Urinary bladder (tissue), 4 donors: Measurements from ENCODE around the gene OR2T5. TPM values are rescaled to one million over a fixed set of nuclear protein-coding genes. Genes with fewer than 3 reads are reported as not detected.
"Not testable (repeated sequence)": the region's sequence is repeated elsewhere in the genome, so short reads cannot be mapped to it uniquely, and the experiment has no call there.

Experiments
- DNase-seq: peaks from one replicate; pipeline ENCODE4 v3.0.0-alpha.2; 2015; ENCODE audit errors: extremely low spot score
- H3K27ac ChIP-seq: one replicate; pipeline ENCODE4 v1.5.1; 2013; ENCODE audit warnings: low read depth, mild to moderate bottlenecking, moderate library complexity
- H3K36me3 ChIP-seq: one replicate; pipeline ENCODE4 v1.6.1; 2013; ENCODE audit warnings: mild to moderate bottlenecking, moderate library complexity; ENCODE audit not compliant: insufficient read depth
- H3K4me1 ChIP-seq: one replicate; pipeline ENCODE4 v1.6.1; 2013; ENCODE audit warnings: mild to moderate bottlenecking, moderate library complexity; ENCODE audit not compliant: insufficient read depth
- H3K4me3 ChIP-seq: one replicate; pipeline ENCODE4 v1.5.1; 2013; ENCODE audit warnings: low read depth, low read length
- WGBS: extraction: QIAGEN DNeasy Blood & Tissue Kit; methylation state at CpG from one replicate; pipeline ENCODE4 v1.1.7; 2013; 5-methylcytosine and 5-hydroxymethylcytosine counted together
- polyA plus RNA-seq: library from polyadenylated mRNA; stranded (reverse); fragments of 200-250 nt; gene quantifications from one replicate; pipeline ENCODE4 v1.2.3, GENCODE V29; 2013
- total RNA-seq: library from RNA; depleted of rRNA; stranded (reverse); fragments of >200 nt; gene quantifications from one replicate; pipeline ENCODE4 v1.2.3, GENCODE V29; 2014
- donor health status: healthy with polysubstance abuse.
- donor health status: healthy.

Gene OR2T5, protein sequence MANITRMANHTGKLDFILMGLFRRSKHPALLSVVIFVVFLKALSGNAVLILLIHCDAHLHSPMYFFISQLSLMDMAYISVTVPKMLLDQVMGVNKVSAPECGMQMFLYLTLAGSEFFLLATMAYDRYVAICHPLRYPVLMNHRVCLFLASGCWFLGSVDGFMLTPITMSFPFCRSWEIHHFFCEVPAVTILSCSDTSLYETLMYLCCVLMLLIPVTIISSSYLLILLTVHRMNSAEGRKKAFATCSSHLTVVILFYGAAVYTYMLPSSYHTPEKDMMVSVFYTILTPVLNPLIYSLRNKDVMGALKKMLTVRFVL
- not detected for total RNA-seq
- polyA plus RNA-seq = not detected

DNA sequence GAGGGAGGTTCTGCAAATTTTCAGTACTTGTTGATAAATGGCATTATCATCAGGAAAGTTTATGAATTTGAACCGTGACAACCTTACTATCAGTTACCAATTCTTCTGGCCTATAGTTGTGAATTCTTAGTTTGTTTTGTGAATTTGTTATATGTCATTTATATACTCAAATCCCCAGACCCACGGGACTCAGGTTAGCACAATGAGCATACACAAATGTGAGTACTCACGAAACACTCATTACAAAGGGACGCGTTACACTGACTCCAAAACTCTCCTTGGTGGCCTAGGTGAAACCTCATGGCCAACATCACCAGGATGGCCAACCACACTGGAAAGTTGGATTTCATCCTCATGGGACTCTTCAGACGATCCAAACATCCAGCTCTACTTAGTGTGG lies at the start of gene OR2T5:
TSS of gene OR2T5 (plus strand) at position 301 of the 400 bp plus-strand sequence. CDS start at position 301, 0 bp downstream.
- not testable (repeated sequence) for H3K36me3 ChIP-seq, H3K4me3 ChIP-seq, DNase-seq, H3K4me1 ChIP-seq, H3K27ac ChIP-seq
- WGBS = 81% methylated on average over 5 of the region's 6 CpGs

DNA sequence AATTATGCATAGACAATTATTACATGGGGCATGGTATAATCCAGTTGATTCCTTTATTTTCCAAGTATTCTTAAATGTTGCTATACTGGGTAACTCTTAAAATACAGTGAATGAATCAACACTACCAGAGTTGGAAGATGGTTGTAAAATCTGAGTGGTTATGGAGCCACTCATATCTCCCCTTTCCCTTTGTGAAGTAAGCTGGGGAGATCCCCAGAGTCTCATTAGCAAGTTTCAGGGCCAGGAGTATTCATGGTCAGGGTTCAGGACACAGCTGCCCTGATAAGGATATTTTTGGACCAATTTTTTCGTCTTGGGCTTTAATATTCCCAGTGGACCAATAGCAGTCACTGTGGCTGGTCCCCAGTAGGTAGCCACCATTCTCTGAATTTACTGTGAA lies 49.7 kb upstream of the OR2T5 start:
- not testable (repeated sequence) for H3K27ac ChIP-seq, DNase-seq, H3K4me1 ChIP-seq, H3K36me3 ChIP-seq, H3K4me3 ChIP-seq
- WGBS = 49% methylated on average over 1 of the region's 1 CpG

DNA sequence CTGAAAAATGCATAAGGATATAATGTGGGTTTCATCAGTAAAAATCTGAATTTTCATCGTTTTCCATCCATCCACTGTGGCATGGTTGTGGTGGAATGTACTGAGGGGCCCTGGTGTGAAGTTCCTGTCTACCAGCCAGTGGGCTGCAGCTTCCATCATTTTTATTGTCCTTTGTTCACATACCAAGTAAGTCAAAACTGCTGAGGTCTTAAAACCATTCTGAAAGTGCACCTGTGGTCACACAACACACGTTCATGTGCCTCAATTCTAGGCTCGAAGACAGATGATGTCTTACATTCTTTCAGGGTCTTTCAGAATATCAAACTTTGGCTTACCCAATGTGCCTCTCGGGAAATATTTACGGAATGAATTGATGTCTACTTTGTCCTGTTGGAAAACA lies 49.1 kb upstream of the OR2T5 start:
- not testable (repeated sequence) for H3K27ac ChIP-seq, DNase-seq, H3K4me1 ChIP-seq, H3K36me3 ChIP-seq, H3K4me3 ChIP-seq
- 62% methylated on average over 5 of the region's 5 CpGs for WGBS

DNA sequence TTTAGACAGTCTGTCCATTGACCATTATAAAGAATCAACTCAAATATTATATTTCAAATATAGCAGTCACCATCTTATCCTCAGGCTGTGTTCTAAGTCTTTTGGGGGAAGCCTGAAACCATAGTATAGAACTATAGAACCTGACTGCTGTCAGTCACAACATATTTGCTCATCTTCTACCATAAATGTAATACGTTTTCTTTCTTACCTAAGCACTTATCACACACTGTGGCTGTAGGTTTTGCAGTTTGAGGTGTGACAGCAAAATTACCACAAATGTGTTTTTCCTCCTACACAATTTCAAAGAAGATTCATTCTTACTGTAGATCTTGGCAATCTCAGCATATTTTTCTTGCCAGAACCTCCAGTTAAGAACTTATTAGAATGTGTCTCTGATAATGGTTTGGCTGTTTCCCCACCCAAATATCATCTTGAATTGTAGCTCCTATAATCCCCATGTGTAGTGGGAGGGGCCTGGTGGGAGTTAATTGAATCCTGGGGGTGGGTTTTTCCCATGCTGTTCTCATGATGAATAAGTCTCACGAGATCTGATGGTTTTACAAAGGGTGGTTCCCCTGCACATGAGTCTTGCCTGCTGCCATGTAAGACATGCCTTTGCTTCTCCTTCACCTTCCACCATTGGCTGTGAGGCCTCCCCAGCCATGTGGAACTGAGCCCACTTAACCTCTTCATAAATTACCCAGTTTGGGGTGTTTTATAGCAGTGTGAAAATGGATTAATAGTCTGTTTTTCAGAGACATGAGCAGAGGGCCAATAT lies 45.7 kb upstream of the OR2T5 start:
- H3K4me1 ChIP-seq, H3K27ac ChIP-seq, DNase-seq, H3K36me3 ChIP-seq, H3K4me3 ChIP-seq: not testable (repeated sequence)
- WGBS = 74% methylated on average over 1 of the region's 2 CpGs

DNA sequence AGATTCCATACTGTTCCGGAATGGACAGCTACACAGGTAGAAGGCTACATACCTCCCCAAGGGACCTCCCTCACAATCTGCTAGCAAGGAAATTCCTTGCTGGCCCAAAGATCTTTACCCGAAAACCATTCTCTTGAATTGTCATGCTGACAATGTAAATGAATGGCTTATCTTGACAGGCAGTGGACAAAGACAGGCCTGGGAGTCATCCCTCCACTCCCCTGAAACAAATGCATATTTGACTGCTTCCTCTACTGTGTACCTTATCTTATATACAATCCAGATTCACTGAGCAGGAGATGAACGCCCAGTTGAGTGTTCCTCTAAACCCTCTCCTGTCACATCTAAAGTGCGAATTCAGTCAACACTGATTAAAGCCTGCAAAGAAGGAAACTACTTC lies 43.8 kb upstream of the OR2T5 start:
- not testable (repeated sequence) for DNase-seq, H3K36me3 ChIP-seq, H3K4me1 ChIP-seq, H3K4me3 ChIP-seq, H3K27ac ChIP-seq
- 84% methylated on average over 4 of the region's 4 CpGs for WGBS

DNA sequence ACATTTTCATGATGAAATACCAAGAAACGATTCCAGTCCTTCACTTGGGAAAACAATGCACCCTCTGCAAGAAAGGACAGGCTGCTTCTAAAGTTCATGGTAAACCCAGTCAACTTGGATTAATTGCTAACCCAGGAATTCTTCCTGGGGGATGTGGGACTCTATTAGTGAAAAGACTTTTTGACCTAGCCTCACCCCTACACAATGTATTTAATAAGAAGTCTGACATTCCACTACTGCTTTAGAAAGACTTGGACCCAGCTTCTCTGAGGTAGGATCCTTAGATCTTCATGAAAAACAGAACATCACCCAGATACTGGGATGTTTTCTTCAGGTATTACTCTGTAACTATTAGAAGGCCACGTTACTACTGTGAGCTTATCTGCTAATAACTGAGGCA lies 43.0 kb upstream of the OR2T5 start, which contains the start of gene OR2T2:
TSS of gene OR2T2 (plus strand) at position 239 of the 400 bp plus-strand sequence. CDS start 7,161 bp downstream, outside the sequence.
- WGBS = no CpG with 5 or more reads among the region's 2 CpGs
- H3K4me1 ChIP-seq, H3K27ac ChIP-seq, H3K36me3 ChIP-seq, DNase-seq, H3K4me3 ChIP-seq: not testable (repeated sequence)

DNA sequence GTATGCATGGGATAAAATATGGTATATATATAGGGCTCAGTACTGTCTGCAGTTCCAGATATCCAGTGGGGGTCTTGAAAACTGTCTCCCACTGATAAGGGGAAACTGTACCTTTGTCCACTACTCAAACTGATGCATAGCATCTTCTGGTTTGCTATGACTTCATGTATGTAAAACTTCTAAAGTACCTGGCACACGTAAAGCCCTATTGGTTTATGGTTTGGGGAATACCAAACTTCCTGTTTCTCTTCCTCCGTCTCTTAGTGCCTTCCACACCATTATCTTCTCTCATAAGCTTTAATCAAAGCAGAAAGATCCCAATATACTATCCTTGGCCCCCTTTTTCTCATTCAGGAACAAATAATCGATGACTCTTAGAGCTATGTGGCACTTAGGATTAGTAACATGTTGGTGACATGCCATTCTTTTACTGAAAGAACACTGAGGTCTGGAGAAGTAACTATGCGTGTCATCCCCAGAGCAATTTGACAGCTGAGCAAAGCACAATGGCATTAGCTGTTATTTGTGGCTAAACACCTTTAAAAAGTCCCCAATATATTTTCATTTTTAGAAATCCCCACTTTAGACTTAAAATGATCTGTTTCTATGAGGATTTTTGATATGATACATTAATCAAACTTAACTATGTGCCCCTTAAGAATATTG lies 39.8 kb upstream of the OR2T5 start:
- H3K36me3 ChIP-seq, H3K27ac ChIP-seq, H3K4me3 ChIP-seq, DNase-seq, H3K4me1 ChIP-seq: not testable (repeated sequence)
- WGBS = no CpG with 5 or more reads among the region's 4 CpGs

DNA sequence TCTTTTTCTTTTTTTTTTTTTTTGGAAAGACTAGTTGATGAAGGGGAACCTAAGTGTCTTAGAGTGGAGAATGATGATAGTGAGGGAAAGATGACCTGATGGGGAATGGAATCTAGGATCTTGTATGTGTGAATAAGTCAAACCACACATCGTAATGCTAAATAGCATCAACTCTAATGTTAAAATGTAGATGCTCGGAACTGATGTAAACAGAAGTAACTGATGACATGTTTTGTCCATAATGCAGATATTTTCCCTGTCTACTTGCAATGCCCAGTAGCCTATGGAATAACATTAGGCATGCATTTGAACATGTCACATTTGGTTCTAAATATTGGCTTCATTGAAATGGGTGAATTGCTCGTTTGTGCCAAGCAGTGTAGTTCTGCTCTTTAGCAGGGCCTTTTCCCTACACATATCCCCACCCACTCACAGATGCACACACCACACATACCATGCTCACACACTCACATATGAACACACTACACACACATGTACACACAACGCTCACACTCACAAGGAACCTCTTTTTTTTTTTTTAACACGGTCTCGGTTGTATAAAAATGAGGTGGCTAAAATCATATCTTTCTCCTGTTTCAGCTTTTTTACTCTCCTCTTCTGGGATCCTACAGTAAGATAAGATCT lies 38.4 kb upstream of the OR2T5 start:
- not testable (repeated sequence) for H3K27ac ChIP-seq, H3K36me3 ChIP-seq, H3K4me3 ChIP-seq, DNase-seq, H3K4me1 ChIP-seq
- WGBS = 87% methylated on average over 5 of the region's 6 CpGs

DNA sequence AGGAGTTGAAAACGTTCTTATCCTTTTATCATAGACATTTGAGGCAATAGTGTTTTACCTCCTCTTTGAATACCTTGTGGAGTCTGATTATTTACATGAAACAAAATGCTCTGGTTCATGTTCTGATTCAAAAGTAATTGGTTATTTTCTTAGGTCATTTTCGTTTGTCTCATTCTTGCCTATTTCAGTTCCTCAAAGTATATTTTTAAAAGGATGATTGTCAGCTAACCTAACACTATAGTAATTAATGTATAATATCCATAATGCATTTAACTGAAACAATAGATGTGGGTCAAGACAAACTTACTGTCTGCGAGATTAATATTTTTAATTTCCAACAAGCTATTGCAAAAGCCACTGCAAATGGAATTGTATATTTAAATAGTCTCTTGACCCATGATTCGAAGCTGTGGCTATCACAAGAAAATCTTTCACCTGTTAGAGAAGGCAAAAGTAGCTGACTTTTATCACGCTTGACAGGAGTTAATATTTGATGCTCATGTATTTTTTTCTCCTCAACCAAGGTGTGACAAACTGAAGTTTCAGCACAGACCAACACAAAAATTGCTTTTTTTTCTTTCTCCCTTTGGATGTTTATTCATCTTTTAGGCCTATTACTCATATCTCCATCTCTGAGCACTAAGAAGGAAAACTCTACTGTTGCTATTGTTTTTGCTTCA lies 37.8 kb upstream of the OR2T5 start:
- not testable (repeated sequence) for H3K36me3 ChIP-seq, DNase-seq, H3K4me1 ChIP-seq, H3K4me3 ChIP-seq, H3K27ac ChIP-seq
- WGBS = 45% methylated on average over 2 of the region's 5 CpGs

DNA sequence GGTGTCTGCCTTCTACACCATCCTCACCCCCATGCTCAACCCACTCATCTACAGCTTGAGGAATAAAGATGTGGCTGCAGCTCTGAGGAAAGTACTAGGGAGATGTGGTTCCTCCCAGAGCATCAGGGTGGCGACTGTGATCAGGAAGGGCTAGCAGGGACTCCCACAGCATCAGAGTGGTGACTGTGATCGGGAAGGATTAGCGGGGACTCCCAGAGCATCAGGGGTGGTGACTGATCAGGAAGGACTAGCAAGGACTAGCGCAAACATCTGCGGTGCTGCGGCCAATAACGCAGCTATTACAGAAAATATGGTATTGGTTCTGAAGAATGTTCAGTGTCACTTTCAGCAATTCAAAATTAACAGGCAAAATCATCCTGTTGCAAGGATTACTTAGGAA lies 34.8 kb upstream of the OR2T5 start:
- not testable (repeated sequence) for H3K4me1 ChIP-seq, DNase-seq, H3K27ac ChIP-seq, H3K4me3 ChIP-seq, H3K36me3 ChIP-seq
- WGBS = 85% methylated on average over 7 of the region's 7 CpGs

DNA sequence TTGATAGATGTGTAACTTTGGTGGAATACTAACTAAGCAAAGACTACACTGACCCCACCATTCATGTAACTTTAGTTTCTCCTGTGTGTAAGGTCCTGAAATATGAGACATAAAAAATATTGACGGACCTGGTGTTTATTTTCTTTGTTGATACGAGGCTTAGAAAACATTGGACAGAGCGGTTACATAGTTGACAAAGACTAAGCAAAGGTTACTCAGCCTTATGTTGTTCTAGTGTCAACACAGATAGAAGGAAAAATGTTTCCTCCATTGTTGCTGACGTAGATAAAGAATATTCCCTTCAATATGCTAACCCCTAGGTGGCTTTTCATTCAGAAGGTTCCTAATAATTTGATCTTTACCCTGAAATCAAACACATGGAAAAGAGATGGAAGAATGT lies 33.3 kb upstream of the OR2T5 start:
- H3K4me1 ChIP-seq, H3K27ac ChIP-seq: not testable (repeated sequence)
- WGBS = 68% methylated on average over 2 of the region's 4 CpGs

DNA sequence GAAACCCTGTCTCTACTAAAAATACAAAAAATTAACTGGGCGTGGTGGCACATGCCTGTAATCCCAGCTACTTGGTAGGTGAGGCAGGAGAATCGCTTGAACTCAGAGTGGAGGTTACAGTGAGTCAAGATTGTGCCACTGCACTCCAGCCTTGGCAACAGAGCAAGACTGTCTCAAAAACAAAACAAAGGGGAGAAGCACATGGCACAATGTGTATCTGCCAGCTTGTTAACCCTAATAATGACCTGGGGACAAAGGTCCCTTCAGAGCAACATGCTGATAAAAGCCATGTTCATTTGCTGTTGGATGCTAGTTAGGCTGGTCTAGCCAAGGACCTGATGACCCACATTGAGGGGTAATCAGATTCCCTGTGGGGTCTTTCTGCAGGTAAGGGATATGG lies 31.8 kb upstream of the OR2T5 start:
- no CpG with 5 or more reads among the region's 2 CpGs for WGBS
- not testable (repeated sequence) for H3K36me3 ChIP-seq, H3K4me1 ChIP-seq, H3K4me3 ChIP-seq, H3K27ac ChIP-seq, DNase-seq

More for the DNA sequence above, 33.3 kb upstream of the OR2T5 start:
- not testable (repeated sequence) for H3K4me3 ChIP-seq, DNase-seq, H3K36me3 ChIP-seq

DNA sequence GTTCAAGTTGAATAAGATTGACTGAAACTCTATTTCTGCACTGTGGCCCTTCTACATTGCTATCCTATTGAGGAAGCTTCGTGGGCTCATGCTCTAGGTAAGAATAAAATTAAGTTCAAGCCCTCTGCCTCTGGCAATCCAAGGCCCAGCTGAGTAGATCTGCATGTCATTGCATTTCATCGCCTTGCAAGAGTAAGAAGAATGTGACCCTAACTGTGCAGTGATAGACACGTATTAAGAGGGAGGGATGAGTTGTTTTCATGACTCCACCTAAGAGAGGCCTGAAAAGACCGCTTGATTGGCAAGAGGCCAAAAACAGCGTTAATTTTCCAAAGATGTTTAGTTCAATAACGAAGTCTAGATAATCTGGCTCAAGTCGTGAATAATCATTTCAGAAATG lies 29.3 kb upstream of the OR2T5 start:
- not testable (repeated sequence) for DNase-seq, H3K36me3 ChIP-seq, H3K4me1 ChIP-seq, H3K27ac ChIP-seq, H3K4me3 ChIP-seq
- WGBS = 70% methylated on average over 7 of the region's 7 CpGs
